VCaP (cell line): ENCODE data around the gene STX1B.

Experiments
- H3K27ac ChIP-seq: fragments of 450-650 bp; 2 replicates; pipeline ENCODE4 v1.5.1; 2017
- TF ChIP-seq, protein P1 (sequence below): fragments of 450-650 bp; conservative IDR thresholded peaks from 2 replicates; pipeline ENCODE4 v1.5.1; 2017; ENCODE audit warnings: mild to moderate bottlenecking, moderate library complexity

STX1B gene

DNA sequence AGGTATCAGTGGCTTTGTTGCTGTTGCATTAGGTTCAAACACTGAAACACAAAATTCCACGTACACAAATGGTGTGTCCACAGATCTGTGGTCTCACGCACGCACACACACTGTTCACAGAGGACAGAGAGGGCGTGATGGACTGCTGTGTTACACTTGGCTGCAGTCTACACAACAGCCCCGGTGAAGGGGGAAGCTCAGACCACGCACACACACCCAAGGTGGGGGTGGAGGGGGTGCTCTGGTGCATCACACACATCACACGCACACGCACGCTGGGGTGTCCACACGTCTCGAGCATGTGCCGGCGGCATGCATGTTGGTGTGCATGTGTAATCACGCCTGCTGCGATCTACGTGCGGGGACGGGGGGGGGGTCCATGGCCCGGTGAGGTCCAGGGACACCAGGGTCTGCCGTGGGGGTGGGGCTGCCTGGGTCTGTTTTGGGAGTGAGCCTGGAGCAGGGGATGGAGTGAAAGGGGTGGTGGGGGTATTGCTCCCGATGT, 18.1 kb downstream of the STX1B start:
- no peak overlapping the region for H3K27ac ChIP-seq

DNA sequence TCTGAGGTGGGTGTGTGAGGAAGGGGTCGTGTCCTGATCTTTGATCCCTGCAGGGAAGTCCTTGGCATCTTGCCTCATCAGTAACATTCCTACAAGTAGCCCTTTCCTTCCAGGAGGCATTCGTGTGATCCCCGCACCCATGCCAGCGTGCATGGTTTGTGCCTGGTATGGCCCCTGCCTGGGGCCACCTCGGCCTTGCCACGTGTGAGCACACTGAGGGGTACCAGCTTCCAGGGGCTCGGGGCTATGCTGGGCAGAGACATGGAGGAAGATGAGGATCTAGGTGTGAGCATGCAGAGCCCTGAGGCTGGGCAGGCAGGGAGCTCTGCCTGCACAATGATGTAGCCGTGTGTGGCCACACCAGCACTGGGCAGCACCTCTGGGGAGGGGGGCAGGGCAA, 19.4 kb downstream of the STX1B start:
- H3K27ac ChIP-seq, result no peak overlapping the region
- TF ChIP-seq, protein P1, sequence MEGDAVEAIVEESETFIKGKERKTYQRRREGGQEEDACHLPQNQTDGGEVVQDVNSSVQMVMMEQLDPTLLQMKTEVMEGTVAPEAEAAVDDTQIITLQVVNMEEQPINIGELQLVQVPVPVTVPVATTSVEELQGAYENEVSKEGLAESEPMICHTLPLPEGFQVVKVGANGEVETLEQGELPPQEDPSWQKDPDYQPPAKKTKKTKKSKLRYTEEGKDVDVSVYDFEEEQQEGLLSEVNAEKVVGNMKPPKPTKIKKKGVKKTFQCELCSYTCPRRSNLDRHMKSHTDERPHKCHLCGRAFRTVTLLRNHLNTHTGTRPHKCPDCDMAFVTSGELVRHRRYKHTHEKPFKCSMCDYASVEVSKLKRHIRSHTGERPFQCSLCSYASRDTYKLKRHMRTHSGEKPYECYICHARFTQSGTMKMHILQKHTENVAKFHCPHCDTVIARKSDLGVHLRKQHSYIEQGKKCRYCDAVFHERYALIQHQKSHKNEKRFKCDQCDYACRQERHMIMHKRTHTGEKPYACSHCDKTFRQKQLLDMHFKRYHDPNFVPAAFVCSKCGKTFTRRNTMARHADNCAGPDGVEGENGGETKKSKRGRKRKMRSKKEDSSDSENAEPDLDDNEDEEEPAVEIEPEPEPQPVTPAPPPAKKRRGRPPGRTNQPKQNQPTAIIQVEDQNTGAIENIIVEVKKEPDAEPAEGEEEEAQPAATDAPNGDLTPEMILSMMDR, result no peak

More for the DNA sequence above, 18.1 kb downstream of the STX1B start:
- TF ChIP-seq, protein P1, result no peak

DNA sequence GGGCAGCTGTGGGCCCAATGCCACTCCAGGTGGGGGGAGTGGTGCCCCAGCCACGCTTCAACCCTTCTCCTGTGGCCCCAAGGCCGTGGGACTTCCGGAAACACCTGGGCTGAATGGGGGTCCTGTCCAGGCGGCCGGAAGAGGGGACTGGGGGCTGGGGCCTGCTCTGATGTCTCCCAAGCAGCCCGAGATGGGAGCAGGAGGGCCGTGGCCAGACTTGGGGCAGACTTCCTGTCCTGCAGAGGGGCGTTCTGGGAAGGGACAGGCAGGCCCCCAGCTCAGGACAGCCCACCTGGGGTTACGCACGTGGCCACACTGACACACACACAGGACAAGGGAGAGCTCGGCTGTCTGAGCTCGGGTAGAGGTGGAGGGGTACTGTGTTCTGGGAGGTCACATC, 20.3 kb downstream of the STX1B start:
- H3K27ac ChIP-seq, result no peak overlapping the region
- TF ChIP-seq, protein P1, result no peak

DNA sequence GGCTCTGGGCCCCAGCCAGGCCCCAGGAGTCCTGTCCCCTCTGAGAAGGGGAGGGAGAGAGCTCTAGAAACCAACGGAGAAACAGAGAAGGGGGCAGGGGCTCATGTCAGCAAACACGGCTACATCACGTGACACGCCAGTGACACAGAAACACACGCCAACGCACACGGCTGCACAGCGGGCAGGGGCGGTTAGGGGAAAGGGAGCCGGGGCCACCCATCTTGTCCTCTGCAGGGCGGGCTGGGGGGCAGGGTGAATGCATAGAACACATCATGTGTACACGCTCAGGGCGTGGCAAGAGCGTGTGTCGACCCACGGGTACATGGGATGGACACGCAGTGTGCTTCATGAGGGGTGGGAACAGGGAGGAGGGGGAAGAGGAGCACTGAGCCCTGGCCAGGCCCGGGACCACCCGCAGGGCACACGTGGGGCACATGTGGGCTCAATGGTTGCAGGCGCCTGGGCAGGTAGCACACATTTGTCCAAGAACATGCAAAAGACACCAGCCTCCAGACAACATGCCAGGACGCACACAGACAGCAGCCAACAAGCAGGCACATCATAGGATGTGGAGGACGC, 20.9 kb downstream of the STX1B start:
- TF ChIP-seq, protein P1, result no peak
- no peak overlapping the region for H3K27ac ChIP-seq

DNA sequence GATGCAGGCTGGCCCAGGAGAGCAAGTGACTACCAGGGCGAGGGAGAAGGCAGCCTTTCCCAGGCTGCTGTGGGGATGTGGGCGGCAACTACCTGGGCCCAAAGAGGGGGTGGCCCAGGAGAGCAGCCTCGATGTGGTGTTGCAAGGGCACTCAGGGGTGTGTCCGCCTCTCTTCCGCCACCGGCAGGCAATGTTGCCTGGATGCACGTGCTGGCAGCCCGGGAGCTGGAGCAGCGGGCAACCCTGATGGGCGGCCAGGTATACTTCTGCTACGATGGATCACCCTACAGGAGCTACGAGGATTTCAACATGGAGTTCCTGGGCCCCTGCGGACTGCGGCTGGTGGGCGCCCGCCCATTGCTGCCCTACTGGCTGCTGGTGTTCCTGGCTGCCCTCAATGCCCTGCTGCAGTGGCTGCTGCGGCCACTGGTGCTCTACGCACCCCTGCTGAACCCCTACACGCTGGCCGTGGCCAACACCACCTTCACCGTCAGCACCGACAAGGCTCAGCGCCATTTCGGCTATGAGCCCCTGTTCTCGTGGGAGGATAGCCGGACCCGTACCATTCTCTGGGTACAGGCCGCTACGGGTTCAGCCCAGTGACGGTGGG, 22.8 kb downstream of the STX1B start:
- TF ChIP-seq, protein P1, result no peak
- no peak overlapping the region for H3K27ac ChIP-seq

DNA sequence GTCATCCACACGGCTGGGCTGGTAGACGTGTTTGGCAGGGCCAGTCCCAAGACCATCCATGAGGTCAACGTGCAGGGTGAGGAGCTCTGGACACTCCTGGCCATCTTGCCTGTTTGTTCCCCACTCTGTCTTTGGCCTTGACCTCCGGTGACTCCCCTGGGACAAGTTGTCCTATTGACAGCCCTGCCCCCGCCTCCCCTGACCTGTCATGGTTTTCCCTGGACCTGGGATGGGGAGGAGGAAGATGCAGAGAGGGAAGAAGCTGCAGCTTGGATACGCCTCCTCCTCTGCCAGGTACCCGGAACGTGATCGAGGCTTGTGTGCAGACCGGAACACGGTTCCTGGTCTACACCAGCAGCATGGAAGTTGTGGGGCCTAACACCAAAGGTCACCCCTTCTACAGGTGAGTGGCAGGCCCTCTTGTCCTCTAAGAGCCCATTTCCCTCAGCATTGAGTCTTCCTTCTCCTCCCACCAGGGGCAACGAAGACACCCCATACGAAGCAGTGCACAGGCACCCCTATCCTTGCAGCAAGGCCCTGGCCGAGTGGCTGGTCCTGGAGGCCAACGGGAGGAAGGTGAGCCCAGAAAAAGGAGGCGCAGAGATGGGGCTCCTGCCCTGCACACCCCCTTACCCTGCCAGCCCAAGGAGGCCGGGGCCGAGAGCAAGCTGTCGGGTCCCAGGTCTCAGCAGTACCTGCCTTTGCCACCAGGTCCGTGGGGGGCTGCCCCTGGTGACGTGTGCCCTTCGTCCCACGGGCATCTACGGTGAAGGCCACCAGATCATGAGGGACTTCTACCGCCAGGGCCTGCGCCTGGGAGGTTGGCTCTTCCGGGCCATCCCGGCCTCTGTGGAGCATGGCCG, 24.1 kb downstream of the STX1B start:
- TF ChIP-seq, protein P1, result no peak

More for the DNA sequence above, 24.1 kb downstream of the STX1B start:
- H3K27ac ChIP-seq, result no peak overlapping the region
